ENCODE data around the gene BST2. TPM values are rescaled to one million over a fixed set of nuclear protein-coding genes. Genes with fewer than 3 reads are reported as not detected.

BST2 gene
- total RNA-seq, 1 experiment from 2014 or later = 22.8 TPM

- H3K4me1 Mint-ChIP-seq = peaks cover 32% of the 10 kb centered on the region
- ATAC-seq (no peak), DNase-seq (ENCODE audit: low spot score) (no peak)
- peak overlapping the region; percentile 74 for H3K4me3 Mint-ChIP-seq
- no peak for TF ChIP-seq ZNF219 (CRISPR knock-in tag; IDR thresholded peaks at IDR 0.05; ENCODE audit: borderline replicate concordance)
- no peak for TF ChIP-seq FOXP1 (CRISPR knock-in tag; IDR thresholded peaks at IDR 0.05; ENCODE audit: borderline replicate concordance)
- TF ChIP-seq HMGA2 (CRISPR knock-in tag; IDR thresholded peaks at IDR 0.05) = no peak
- no peak for TF ChIP-seq NR3C1 (CRISPR knock-in tag; conservative IDR thresholded peaks at IDR 0.05; ENCODE audit: low read depth)
- no peak for TF ChIP-seq ZNF532 (CRISPR knock-in tag; IDR thresholded peaks at IDR 0.05; ENCODE audit: borderline replicate concordance)
- TF ChIP-seq SP1 (CRISPR knock-in tag; conservative IDR thresholded peaks at IDR 0.05) = no peak
- TF ChIP-seq USF2 (CRISPR knock-in tag; IDR thresholded peaks at IDR 0.05) = no peak
- ChIA-PET CTCF (interaction anchor here (0.6 to 1.9 kb wide), 18 partner anchors 7 to 201 kb away, joined by 3 to 13 read pairs (median 6); partner anchors contain the start of gene MVB12A), POLR2A (interaction anchor here (0.5 to 2.2 kb wide), 8 partner anchors 9 to 99 kb away, joined by 3 to 27 read pairs (median 4); partner anchors contain the start of genes DDA1, MRPL34 and MVB12A)
- no peaks in the 10 kb centered on the region for H3K9me3 Mint-ChIP-seq
- peak overlapping the region; percentile 29; the same call in 1 of the 2 replicates for H3K27ac Mint-ChIP-seq
- H3K36me3 Mint-ChIP-seq = 0 out of 2 replicates have a peak, but pooled peaks cover 3% of the 10 kb centered on the region
- no peaks in the 10 kb centered on the region for H3K27me3 Mint-ChIP-seq (ENCODE audit: low read depth)
These were observed 695 bp downstream of the BST2 start for GRCh38 chr19:17404621-17405249.

- H3K4me1 Mint-ChIP-seq = peaks cover 32% of the 10 kb centered on the region
- CTCF ChIA-PET = interaction anchor here (0.6 to 1.9 kb wide), 22 partner anchors 8 to 202 kb away, joined by 3 to 23 read pairs (median 6); partner anchors contain the start of gene MVB12A
- H3K27me3 Mint-ChIP-seq (ENCODE audit: low read depth) = no peaks in the 10 kb centered on the region
- 0 out of 2 replicates have a peak, but pooled peaks cover 3% of the 10 kb centered on the region for H3K36me3 Mint-ChIP-seq
- H3K27ac Mint-ChIP-seq = peak overlapping the region; percentile 79
- POLR2A ChIA-PET = interaction anchor here (0.5 to 1.9 kb wide), 11 partner anchors 8 to 123 kb away, joined by 3 to 27 read pairs (median 3); partner anchors contain the start of genes DDA1, MRPL34 and MVB12A
- no peaks in the 10 kb centered on the region for H3K9me3 Mint-ChIP-seq
- H3K4me3 Mint-ChIP-seq = peak overlapping the region; percentile 74
- DNase-seq (ENCODE audit: low spot score) (peak; percentile 33), ATAC-seq (peak; percentile 10)
- no peak for TF ChIP-seq EMX1 (CRISPR knock-in tag; IDR thresholded peaks at IDR 0.05)
- no peak for TF ChIP-seq CBFB (CRISPR knock-in tag; IDR thresholded peaks at IDR 0.05; ENCODE audit: low read depth)
- TF ChIP-seq FOXK1 (CRISPR knock-in tag; IDR thresholded peaks at IDR 0.05) = no peak
- no peak for TF ChIP-seq ATF6 (CRISPR knock-in tag; IDR thresholded peaks at IDR 0.05)
- TF ChIP-seq ERG (CRISPR knock-in tag; IDR thresholded peaks at IDR 0.05) = no peak
- no peak for TF ChIP-seq TEAD1 (CRISPR knock-in tag; IDR thresholded peaks at IDR 0.05)
- no peak for TF ChIP-seq NFE2L1 (CRISPR knock-in tag; IDR thresholded peaks at IDR 0.05)
These were observed 1.4 kb downstream of the BST2 start for GRCh38 chr19:17404015-17404414.
